SK-MEL-5 (cell line): ENCODE data around the gene ACACB. TPM values are rescaled to one million over a fixed set of nuclear protein-coding genes. Genes with fewer than 3 reads are reported as not detected.
A peak's percentile ranks its signal among the peaks of the same experiment; 100 is the strongest.

Source experiments
- DNase-seq: peaks from one replicate; pipeline ENCODE4 v3.0.0-alpha.2; 2016; ENCODE audit warnings: low read depth, low spot score
- in situ Hi-C: cut with HindIII; loops from 2 replicates; pipeline ENCODE4 v1.10.0; 2016; ENCODE audit warnings: low sequenced_read_pairs, high pct_unique_total_duplicates, low pct_unique_long_range_greater_than_20kb
- total RNA-seq: library from RNA; depleted of rRNA; stranded (reverse); fragments of >200 nt; shearing (Covaris generic); gene quantifications from 2 replicates; pipeline ENCODE4 v1.2.3, GENCODE V29; 2014

ACACB gene
- total RNA-seq, 1 experiment from 2014 or later = 5.9 TPM

GRCh38 chr12:109253913-109254544, 137.6 kb downstream of the ACACB start:
- peak; percentile 12 for DNase-seq
- in situ Hi-C loops = no loop called here

GRCh38 chr12:109255377-109255776, 139.0 kb downstream of the ACACB start:
- in situ Hi-C loops = no loop called here

GRCh38 chr12:109256011-109256410, 139.6 kb downstream of the ACACB start:
- DNase-seq = no peak
- in situ Hi-C loops = no loop called here

More at GRCh38 chr12:109255377-109255776, 139.0 kb downstream of the ACACB start:
- peak; percentile 54 for DNase-seq

GRCh38 chr12:109258201-109258600, 141.8 kb downstream of the ACACB start:
- in situ Hi-C loops = no loop called here
- no peak for DNase-seq

- in situ Hi-C loops = no loop called here
- DNase-seq = no peak
Measured at GRCh38 chr12:109258607-109259544, 142.5 kb downstream of the ACACB start.

GRCh38 chr12:109259545-109259895, 143.1 kb downstream of the ACACB start:
- no peak for DNase-seq
- in situ Hi-C loops = no loop called here

GRCh38 chr12:109261087-109261486, 144.7 kb downstream of the ACACB start:
- in situ Hi-C loops = no loop called here

GRCh38 chr12:109261939-109262338, 145.6 kb downstream of the ACACB start:
- in situ Hi-C loops = no loop called here
- DNase-seq = no peak

More at GRCh38 chr12:109261087-109261486, 144.7 kb downstream of the ACACB start:
- DNase-seq = no peak

- in situ Hi-C loops = no loop called here
Measured at GRCh38 chr12:109263439-109263838, 147.1 kb downstream of the ACACB start.

GRCh38 chr12:109264095-109264942, 147.9 kb downstream of the ACACB start:
- DNase-seq = peak; percentile 83
- in situ Hi-C loops = no loop called here

More at GRCh38 chr12:109263439-109263838, 147.1 kb downstream of the ACACB start:
- no peak for DNase-seq

- DNase-seq = no peak
- in situ Hi-C loops = no loop called here
Measured at GRCh38 chr12:109264943-109265650, 148.7 kb downstream of the ACACB start.

- in situ Hi-C loops = no loop called here
- DNase-seq = no peak
Measured at GRCh38 chr12:109266106-109266879, 149.9 kb downstream of the ACACB start.

- no peak for DNase-seq
- in situ Hi-C loops = no loop called here
Measured at GRCh38 chr12:109267361-109267760, 151.0 kb downstream of the ACACB start.

- DNase-seq = no peak
- in situ Hi-C loops = no loop called here
Measured at GRCh38 chr12:109268896-109269295, 152.5 kb downstream of the ACACB start.

- in situ Hi-C loops = no loop called here
- no peak for DNase-seq
Measured at GRCh38 chr12:109269428-109269827, 153.0 kb downstream of the ACACB start.

- no peak for DNase-seq
- in situ Hi-C loops = no loop called here
Measured at GRCh38 chr12:109270494-109270893, 154.1 kb downstream of the ACACB start.

GRCh38 chr12:109271418-109271817, 155.0 kb downstream of the ACACB start:
- in situ Hi-C loops = no loop called here

More at GRCh38 chr12:109271418-109271817, 155.0 kb downstream of the ACACB start:
- DNase-seq = no peak
